HG03095 (cell line): Measurements from ENCODE around the gene DLG5.
A peak's percentile ranks its signal among the peaks of the same experiment; 100 is the strongest.

Source experiments
- ATAC-seq: cut with Tn5 transposase; IDR thresholded peaks from one replicate; pipeline ENCODE4 v1.9.1; 2021; ENCODE audit warnings: moderate library complexity; ENCODE audit not compliant: unreplicated experiment

DLG5 gene, protein sequence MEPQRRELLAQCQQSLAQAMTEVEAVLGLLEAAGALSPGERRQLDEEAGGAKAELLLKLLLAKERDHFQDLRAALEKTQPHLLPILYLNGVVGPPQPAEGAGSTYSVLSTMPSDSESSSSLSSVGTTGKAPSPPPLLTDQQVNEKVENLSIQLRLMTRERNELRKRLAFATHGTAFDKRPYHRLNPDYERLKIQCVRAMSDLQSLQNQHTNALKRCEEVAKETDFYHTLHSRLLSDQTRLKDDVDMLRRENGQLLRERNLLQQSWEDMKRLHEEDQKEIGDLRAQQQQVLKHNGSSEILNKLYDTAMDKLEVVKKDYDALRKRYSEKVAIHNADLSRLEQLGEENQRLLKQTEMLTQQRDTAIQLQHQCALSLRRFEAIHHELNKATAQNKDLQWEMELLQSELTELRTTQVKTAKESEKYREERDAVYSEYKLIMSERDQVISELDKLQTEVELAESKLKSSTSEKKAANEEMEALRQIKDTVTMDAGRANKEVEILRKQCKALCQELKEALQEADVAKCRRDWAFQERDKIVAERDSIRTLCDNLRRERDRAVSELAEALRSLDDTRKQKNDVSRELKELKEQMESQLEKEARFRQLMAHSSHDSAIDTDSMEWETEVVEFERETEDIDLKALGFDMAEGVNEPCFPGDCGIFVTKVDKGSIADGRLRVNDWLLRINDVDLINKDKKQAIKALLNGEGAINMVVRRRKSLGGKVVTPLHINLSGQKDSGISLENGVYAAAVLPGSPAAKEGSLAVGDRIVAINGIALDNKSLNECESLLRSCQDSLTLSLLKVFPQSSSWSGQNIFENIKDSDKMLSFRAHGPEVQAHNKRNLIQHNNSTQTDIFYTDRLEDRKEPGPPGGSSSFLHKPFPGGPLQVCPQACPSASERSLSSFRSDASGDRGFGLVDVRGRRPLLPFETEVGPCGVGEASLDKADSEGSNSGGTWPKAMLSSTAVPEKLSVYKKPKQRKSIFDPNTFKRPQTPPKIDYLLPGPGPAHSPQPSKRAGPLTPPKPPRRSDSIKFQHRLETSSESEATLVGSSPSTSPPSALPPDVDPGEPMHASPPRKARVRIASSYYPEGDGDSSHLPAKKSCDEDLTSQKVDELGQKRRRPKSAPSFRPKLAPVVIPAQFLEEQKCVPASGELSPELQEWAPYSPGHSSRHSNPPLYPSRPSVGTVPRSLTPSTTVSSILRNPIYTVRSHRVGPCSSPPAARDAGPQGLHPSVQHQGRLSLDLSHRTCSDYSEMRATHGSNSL (N-terminal part only)

DNA sequence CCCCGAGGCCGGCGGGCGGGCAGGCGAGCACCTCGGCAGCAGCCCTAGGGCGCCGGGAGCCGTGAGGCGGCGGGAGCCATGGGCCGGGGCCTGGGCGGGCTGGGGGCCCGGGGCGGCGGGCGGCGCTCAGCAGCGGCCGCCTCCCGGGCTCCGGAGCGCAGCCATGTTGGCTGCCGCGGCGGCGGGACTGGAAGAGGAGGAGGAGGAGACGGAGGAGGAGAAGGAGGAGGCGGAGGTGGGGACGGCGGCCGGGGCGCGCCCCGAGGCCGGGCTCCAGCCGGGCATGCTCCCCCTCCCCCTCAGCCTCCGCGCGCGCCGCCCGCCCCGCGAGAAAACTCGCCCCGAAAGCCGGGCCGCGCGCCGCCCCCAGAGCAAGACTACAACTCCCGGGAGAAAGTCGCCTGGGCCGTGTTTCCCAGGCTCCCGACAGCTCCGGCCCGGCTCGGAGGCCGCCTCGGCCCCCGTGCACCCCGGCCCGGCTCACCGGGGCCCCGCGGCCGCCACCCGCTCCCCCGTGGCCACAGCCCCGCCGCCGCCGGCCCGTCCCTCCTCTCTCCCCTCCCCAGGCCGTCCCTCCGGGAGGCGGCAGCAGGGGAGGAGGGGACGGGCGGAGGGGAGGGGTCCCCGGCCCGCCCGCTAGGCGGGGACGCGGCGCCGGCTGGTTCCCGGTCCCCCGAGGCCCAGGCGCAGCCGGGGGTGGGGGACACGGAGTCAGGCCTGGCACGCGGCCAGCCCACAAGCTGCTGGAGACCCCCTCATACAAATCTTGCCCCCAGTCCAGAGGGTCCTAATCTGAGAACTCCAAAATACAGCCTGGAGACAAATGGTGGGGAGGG is at the start of gene DLG5:
TSS of gene DLG5 (minus strand) at position 190 of the 836 bp plus-strand sequence. CDS start 235 bp downstream, outside the sequence.
- peak; percentile 46 for ATAC-seq

DNA sequence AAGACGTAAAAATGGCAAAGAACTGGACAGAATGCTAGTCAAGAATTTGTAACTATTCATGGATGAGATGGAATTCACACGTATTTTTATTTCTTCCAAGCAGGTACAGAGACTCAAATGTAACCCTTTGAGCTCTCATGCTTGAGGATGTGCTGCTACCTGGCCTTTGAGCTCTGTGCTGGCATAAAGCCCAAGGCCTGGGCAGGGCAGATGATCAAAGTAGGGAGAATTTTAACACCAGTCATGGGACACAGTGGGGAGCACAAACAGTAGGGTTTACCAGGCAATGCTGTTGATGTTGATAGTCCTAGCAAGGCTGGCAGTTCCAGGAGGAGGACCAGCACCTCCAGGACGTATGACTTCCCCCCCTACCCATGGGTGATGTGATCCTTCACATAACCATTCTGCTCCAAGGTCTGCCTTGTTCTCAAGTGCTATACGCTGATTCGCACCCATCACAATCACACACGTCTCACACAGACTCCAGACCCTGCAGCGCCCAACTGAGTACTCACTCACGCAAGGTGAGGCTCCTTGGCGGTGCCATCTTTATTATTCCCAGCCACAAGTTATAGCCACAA is 48.6 kb upstream of the DLG5 start:
- ATAC-seq = no peak

DNA sequence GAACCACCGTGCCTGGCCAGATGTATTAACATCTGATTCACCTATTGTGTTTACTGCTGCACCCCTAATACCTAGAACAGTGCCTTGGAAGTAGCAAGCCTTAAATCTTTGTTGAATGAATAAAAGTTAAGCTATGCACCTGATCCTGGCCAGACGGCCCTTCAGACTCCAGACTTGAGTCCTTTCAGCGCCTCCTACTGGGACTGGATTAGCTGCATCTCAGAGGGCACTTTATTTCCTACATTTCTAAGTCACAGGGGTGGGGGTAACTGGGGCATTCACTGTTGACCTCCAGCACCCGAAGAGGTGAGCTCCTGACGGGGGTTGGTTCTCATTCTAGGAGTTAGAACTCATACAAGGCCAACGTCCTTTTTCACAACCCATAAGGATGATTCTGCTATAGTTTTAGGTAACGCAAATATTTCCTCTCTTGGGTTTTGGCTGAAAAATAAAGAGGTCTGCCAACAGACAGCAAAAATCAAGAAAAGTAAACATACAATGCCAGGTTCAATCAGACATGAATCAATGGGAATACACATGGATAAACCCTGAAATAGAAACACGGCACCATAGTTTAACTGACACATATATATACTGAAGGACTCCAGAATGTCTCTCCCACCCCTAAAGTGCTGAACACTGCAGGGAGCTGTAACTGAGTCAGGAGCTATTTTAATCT is 48.0 kb upstream of the DLG5 start:
- no peak for ATAC-seq

DNA sequence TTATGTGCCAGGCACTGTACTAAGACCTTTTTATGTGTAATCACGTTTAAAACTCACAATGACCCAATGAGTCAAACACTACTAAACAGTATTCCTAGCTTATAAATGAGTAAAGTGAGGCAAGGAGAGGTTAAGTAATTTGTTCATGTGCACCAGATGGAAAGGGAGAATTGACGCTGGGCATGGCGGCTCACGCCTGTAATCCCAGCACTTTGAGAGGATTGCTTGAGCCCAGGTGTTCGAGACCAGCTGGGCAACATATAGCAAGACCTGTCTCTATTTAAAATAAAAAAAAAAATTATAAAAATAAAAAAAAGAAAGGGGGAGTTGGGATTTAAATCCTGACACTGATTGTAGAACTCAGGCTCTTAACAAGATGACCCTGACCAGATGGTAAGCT is 46.7 kb upstream of the DLG5 start:
- no peak for ATAC-seq

DNA sequence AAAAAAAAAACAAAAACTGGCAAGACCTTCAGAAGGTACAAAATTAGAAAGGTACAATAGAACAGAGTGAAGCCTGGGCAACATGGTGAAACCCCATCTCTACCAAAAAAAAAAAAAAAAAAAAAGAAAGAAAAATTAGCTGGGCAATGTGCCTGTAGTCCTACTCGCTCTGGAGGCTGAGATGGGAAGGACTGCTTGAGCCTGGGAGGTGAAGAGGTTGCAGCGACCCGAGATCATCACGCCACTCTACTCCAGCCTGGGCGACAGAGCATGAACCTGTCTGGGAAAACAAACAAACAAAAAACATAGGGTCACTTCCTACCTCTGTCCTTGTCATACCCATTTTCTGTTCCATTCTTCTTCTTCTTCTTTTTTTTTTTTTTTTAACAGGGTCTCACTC is 45.6 kb upstream of the DLG5 start:
- no peak for ATAC-seq

DNA sequence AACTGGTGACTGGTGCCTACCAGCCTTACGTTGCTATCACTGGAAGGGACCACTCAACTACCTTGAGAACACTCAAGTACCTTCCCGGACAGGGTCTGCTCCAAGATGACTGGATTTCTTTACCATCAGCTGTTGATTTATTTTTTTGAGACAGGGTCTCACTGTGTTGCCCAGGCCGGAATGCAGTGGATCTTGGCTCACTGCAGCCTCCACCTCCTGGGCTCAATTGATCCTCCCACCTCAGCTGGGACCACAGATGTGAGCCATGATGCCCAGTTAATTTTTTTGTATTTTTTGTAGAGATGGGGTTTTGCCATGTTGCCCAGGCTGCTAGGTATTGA is 45.2 kb upstream of the DLG5 start:
- no peak for ATAC-seq

DNA sequence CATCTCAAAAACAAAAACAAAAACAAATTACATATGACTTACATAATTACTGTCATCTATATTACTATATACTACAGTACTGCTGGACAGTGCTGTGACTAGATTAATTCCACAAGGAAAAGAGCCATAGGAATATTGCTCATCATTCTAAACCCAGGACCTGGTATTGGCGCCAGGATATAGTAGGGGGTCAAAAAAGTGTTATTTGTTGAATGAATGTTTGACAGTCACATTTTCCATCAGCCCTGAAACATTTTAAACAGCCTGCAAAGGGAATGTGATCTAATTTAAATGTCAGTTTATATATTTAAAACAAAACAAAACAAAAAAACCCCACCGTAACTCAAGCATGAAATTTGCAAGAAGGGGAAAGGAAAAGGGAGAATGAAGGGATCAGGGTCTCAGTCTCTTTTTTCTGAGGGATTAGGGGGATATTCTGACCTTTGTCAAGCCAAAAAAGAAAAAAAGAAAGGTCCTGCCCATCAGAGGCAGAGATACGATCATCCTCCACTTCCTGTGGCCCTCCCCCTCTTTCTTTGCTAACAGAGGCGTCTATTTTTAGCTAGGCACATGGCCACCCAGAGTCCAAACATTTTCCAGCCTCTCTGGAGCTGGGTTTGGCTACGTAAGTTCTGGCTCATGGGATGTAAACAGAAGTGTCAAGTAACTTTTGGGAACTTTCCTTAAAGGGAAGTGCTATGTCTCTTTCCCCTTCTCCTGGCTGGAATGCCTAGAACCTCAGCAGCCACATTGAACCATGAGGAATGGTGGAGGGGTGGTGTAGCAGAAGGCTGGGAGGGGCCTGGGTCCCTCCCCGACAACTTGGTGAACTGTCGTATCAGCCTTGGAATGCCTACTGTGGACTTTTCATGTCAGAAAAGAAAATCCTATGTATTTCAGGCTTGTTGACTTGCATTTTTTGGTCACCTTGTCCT is 44.6 kb upstream of the DLG5 start:
- no peak for ATAC-seq

DNA sequence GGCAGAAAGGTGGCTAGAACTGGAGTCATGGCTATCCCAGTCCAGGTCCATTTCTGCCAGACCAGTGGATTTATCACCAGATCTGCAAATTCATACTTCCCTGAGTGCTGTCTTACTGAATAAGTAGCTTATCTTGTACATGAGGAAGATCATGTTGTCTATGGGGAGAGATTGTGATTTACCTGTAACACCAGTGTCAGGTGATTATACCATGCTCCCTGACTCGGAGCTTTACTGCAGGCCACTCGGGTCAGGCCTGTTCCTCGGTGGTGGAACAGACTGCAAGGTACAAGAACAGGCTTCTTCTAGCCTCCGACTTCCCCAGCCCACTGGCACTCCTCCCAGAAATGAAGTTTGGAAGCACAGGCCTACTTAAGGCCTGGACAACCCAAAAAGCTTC is 42.6 kb upstream of the DLG5 start:
- no peak for ATAC-seq

DNA sequence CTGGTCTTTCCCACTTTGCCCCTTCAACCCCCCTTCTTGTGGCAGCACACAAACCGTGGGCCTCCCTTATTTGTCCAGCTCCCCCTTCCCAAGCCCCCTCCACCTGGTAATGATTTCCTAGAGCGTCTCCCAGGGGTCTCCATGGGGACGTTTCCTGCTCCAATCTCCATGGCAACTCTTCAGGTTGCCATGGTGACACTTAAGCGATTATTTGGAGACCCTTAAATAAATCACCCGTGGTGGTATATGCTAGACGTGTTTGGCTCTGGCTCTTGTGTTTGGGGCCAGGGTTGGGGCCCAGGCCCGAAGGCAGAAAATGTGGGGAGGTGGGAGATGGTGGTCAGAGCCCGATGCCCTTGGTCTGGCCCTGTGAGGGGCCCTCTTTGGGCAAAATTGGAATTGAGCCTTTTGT is 41.1 kb upstream of the DLG5 start:
- no peak for ATAC-seq

DNA sequence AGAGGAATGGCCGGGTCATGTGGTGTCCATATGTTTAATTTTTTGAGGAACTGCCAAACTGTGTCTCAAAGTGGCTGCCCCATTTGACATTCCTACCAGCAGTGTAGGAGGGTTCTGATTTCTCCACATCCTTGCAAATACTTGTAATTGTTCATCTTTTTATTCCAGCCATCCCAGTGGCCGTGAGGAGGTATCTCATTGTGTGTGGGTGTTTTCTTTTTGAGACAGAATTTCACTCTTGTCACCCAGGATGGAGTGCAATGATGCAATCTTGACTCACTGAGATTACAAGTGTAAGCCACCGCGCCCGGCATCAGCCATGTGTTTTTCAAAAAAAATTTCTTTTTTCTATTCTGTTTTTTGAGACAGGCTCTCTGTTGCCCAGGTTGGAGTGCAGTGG is 38.7 kb upstream of the DLG5 start:
- no peak for ATAC-seq

DNA sequence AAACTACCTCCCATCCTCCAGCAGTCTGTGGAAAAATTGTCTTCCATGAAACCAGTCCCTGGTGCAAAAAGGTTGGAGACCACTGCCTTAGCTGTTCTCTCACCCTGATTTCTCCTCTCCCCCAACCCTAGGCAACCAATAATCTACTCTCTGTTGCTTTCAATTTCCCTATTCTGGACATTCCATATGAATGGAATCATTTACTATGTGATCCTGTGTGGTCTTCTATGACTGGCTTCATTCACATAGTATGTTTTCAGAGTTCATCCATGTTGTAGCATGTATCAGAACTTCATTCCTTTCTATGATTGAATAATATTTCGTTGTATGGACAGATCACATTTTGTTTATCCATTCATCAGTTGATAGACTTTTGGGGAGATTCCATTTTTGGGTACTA is 38.3 kb upstream of the DLG5 start:
- ATAC-seq = no peak

DNA sequence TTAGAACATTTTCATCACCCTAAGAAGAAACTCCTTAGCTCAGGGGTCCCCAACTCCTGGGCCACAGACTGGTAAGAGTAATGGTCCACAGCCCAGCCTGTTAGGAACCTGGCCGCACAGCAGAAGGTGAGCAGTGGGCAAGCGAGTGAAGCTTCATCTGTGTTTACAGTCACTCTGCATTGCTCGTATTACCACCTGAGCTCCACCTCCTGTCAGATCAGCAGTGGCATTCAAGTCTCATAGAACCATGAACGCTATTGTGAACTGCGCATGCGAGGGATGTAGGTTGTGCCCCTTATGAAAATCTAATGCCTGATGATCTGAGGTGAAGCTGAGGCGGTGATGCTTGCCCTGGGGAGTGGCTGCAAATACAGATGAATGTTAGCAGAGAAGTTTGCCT is 37.3 kb upstream of the DLG5 start:
- ATAC-seq = no peak

DNA sequence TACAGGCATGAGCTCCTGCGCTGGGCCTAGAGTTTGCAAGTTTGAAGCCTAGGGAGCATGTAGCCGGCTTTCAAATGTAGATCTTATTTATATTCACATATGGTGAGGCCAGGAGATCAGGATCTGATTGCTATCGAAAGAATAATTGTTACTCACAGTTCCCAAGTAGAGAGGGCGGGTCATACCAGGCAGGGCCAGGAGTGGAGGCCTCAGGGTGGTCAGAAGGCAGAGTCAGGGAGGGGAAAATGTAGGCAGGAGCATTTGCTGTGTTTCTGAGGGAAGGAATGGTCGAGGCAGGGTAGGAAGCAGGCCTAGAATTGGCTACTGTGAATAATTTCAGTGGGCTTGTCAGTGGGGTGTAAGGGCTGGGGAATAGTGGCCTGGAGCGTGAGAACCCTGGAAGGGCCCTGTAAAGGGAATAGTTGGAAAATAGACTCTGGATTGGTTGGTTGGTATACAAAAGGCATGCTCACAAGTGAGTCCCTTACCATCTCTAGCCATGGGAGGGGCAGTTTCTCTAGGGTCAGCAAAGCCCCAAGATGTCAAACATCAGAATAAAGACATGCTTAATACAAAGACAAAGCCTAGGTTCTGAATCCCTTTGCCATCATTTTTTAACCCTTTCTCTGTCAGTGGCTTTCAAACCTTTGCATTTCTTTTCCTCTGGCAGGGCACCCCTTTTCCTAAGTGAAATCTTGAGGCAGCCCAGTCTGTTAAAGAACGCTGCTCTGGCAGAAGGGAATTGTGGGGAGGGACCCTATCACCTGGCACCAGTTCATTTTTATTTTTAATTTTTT is 36.0 kb upstream of the DLG5 start:
- no peak for ATAC-seq

DNA sequence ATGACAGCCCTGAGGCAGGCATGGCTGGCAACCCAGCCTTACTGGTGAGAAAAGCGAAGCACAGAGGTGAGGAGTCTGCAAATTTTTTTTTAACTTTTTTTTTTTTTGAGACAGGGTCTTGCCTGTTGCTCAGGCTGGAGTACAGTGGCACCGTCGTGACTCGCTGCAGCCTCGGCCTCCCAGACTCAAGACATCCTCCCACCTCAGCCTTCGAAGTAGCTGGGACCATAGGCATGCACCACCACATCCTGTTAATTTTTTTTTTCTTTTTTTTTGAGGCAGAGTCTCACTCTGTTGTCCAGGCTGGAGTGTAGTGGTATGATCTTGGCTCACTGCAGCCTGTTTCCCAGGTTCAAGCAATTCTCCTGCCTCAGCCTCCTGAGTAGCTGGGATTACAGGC is 35.1 kb upstream of the DLG5 start:
- ATAC-seq = no peak

DNA sequence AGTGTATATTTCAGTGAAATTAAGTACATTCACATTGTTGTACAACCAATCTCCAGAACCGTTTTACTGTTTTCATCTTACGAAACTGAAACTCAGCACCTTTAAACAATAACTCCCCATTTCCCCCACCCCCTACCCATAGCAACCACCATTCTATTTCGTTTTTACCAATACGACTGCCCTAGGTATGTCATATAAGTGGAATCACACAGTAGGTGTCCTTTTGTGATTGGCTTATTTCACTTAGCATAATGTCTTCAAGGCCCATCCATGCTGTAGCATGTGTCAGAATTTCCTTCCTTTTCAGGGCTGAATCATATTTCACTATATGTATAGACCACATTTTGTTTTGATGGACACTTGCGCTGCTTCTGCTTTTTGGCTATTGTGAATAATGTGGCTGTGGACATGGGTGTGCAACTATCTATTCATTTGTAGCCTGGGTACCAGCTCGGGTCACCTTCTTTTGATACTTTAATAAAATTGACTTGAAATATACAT is 34.3 kb upstream of the DLG5 start:
- no peak for ATAC-seq

DNA sequence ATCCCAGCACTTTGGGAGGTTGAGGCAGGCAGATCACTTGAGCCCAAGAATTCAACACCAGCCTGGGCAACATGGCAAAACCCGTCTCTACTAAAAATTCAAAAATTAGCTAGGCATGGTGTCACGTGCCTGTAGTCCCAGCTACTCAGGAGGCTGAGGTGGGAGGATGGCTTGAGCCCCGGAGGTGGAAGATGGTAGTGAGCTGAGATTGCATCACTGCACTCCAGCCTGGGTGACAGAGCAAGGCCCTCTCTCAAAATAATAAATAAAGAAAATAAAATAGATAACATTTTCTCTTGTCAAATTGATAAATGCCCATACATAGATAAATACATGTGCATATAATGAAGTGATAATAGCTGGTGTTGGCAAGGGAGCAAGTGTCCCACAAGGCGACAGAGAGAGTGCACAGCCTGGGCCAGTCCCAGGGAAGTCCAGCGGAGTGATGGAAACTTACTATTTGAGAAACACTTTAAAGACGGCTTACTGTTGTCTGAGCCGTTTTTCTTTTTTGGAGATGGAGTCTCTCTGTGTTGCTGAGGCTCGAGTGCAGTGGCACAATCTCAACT is 33.4 kb upstream of the DLG5 start:
- no peak for ATAC-seq

DNA sequence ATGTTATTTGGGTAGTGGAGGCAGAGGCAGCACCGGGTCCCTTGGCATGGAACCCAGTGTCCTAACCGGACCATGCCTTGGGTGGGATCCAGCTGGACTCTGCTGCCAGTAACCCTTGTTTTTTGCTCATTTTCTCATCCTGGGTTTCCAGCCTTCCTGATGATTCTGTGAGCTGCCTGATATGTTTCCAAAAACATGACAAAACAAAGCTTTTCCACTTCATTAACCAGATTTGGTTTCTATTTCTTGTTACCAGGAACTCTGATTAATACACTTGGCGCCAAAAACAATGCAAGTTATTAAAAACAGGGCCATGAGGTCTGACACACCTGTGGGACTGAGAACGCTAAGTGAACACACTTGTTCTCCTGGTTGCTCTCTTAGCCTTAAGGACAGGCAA is 32.8 kb upstream of the DLG5 start:
- ATAC-seq = no peak
